UCSD-AML1 (cell line): Measurements from ENCODE around the gene NAV2.

Experiments
- DNase-seq: peaks from one replicate; lab custom pipeline; 2025; ENCODE audit not compliant: unreplicated experiment; lab: John Stamatoyannopoulos, UW

The NAV2 gene

DNA sequence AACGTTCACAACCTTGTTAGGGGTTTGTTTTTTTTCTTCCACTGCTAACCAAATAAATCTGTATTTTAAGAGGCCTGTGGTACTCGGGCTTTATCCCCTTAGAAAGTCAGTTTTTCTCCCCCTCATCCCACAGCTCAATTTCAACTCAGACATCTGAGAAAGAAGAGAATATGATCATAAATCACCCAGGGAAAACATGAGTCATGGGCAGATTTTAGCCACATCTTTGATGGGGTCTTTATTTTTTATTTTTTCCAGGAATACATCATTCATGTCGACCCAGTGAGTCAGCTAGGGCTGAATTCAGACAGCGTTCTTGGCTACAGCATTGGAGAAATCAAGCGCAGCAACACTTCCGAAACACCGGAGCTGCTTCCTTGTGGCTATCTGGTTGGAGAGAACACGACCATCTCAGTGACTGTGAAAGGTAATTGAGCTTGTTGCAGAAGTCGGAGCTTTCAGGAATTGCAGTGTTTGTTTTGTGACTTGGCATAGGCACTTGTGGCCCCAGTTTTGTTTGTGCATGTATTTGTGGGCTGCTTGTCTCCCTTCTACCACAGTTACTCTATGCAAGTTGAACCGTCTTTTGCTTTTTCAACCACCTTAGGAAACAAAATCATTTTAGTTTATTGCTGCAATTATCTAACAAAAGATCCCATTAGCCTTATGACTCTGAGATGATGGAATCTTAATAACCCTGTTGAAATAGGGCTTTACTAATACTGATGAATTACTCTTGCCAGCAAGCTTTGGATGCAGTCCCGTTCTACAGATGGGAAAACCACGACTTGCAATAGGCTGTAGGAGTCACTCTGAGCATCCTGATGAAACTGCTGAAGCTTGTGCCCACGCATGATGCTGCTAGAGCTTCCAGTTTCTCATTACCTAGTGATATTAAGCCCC, 384.9 kb downstream of the NAV2 start:
- no peak for DNase-seq

DNA sequence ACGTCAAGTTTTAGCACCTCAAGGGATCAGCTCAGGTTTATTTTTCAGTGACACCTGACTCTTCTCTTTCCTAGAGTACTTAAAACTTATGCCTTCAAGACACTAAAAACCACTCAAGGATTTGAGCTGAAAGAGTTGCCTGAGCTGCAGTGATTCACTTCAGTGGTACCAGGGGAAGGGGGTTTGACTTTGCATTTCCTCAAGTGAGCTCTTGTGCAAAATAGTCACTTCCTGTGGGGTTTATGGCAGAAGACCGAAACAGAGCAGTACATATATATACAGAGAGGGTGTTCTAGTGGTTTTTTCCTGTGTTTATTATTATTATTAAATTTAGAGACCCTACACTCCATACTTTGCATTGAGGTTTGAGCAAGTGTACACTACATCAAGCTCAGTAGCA, 386.9 kb downstream of the NAV2 start:
- no peak for DNase-seq

DNA sequence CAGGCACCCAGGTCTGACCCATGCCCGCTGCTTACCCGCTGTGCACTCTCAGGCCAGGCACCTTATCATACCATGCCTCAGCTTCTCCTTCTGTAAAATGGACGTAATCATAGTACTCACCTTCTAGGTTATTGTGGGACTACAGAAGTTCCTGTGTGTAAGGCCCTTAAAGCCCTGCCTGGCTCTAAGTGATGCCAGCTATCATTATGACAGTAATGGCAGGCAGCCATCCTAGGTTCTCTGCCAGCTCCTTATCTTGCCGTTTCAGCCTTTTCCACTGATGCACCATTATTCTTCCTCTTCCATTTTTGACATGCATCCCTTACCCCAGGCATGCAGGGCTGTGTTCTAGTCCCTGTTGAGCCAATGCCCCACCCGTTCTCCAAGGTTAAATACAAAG, 389.8 kb downstream of the NAV2 start:
- no peak for DNase-seq

DNA sequence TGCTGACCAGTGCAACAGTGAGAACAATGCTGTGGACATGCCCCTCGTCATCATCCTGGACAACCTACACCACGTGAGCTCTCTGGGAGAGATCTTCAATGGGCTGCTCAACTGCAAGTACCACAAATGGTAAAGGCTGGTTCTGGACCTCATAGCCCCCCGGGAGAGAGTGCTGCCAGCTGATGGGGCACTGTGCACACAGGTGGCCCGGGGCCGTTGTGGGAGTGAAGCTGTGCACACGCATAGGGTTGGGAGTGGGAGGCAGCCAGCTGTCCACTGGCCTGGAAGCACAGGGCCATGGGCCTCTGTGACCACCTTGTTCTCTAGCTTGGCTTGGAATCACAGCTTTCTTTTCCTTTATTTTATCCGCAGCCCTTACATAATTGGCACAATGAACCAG, 390.6 kb downstream of the NAV2 start:
- DNase-seq, result no peak

DNA sequence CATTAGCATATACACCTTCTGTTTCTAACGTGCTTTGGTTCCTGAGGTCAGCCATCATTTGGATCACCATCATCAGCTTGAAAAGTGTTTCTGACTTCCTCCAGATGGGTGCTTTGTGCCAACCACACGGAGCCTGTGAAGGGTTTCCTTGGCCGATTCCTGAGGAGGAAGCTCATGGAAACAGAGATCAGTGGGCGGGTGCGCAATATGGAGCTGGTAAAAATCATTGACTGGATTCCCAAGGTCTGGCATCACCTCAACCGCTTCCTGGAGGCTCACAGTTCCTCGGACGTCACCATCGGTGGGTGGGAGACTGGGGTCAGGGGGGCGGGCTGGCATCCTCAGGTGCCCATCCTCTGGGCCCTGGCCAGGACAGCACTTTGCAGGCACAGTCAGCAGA, 392.8 kb downstream of the NAV2 start:
- no peak for DNase-seq

DNA sequence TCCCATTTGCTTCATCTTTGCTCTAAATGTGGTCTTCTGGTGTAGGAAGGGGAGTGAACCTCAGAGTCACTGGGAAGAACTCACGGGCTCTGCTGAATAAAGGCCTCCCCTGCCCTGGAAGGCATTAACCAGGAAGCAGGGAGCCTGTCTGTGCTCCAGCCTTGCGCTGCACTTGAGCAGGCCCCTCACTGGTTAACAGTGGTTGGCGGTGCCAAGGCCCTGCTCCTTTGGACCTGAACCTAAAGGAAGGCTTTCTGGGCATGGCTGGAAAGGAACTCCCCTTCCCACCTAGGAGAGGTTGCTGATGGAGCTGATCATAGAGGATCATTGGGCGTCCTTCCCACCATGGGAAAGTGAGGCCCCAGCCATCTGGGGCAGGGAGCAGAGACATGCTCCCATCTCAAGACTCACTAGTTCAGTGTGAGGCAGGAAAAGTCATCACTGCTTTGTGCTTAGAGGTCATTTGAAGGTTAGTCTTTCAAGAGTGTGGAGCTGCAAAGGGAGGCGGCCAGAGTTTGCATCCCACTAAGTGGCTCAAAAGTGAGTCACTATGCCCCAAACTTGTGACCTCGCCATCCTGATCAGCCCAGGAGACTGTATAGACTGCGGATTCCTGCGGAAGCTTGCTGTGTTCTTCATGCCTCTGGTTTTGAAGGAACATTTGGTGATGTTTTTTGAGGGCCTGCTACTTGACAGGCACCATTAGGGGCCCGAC, 397.3 kb downstream of the NAV2 start:
- no peak for DNase-seq

DNA sequence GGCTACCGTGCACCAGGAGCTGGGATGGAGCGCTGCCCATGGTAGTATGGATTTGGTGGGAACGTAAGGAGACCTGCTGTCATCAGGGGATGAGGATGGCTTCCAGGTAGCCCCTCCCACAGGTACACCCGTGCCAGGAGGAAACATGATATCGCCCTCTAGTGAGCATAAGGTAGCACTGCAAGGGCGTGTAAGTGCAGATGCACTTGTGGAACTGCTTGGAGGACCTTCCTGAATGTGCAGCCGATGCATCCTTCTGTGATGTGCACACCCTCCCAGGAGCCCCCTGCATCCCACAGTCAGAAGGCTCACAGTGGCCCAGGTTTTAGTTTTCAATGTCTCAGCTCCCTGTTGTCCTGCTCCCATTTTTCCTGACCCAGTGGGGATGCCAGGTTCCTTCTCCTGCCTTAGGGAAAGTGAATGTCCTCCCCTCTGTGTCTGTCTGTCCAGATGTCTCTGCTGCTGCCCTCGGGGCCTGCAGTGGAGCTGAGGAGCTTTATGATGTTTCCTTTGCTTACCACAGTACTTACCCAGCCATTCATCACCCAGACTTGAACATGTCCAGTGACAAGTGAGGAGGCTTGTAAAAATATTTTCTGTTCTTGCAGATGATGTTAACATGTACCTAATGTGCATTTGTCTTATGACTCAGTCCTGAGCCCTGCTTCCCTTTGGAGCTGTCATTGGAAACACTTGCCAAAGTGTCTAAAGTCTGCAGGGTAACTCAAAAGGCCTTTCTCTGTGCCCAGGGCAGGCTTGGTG, 398.5 kb downstream of the NAV2 start:
- DNase-seq, result peak; percentile 20

DNA sequence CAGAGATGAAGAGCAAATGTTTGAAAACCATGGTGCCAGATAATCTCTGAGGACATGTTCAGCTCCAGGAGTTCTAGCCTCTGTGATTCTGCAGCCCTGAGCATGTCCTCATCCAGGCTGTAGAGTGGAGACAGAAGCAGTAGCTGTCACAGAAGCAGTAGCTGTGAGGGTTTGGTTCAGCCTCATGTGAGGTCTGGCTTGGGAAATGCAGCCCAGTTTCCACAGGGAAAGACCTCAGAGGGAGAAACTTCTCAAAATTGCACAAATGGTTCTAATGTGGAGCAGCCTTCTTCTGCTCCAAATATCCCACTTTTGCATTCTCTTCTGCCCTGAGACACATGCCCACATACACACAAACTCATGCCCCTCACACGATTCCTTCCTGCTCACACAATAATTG, 399.2 kb downstream of the NAV2 start:
- DNase-seq, result no peak

DNA sequence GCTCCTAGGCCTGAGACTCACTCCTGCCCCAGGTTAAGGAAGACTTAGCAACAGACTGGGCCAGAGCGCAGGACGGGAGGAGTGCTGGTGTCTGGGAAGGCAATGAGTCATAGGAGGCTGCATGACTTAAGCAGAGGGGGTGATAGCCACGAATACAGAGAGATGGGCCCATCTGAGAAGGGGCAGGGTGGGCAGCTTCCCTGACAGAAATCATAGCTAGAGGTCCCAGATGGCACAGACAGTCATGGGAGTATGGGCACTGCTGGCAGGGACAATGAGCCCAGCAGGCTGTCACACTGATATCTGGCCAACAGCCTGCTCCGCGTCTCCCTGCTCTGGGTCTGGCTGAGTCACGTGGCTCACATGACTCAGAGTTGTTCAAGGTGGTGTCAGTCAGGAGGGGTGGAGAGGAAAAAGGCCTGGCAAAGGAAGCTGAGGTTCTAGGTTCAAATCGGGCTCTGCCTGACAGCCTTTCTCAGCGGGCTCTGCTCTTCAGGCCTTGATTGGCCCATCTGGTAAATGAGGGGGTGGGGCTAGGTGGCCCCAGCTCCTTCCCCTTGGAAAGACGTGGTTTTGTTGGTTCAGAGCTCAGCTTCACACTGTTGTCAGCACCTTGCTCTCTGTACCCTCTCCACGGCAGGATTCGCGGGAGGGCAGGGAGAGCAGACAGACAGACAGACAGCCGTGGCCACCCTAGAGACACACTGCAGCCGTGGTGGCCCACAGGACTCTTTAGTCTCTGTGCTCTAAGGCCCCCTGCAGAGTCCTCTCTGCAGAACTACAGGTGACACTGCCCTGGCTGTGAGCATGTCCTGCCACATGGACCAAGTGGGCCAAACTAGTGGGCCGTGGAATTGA, 399.9 kb downstream of the NAV2 start:
- peak; percentile 34 for DNase-seq

DNA sequence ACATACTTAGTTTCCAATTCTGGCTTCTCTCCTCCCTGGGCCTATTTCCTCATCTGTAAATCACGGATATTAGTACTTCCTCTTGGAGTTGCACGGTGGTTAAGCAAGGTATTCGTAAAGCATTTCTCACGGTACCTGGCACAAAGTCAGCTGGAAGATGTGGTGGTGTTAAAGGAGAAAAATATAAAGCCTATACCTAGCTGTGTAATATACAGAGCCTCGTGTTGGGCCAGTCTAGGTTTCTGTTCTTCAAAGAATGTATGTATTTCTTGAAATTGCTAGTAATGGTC, 400.5 kb downstream of the NAV2 start:
- DNase-seq, result no peak

DNA sequence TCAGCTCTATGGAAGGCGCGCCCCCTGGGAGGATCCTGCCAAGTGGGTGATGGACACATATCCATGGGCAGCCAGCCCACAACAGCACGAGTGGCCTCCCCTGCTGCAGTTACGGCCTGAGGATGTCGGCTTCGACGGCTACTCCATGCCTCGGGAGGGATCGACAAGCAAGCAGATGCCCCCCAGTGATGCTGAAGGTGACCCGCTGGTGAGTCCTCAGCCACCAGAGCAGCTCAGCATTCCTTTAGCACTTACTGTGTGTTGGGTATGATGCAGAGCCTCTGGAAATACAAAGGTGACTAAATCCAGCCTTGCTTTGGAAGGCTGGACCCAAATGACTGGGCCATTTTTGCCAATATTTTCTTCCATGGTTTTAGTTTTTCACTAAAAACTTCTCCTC, 402.0 kb downstream of the NAV2 start:
- DNase-seq, result no peak

DNA sequence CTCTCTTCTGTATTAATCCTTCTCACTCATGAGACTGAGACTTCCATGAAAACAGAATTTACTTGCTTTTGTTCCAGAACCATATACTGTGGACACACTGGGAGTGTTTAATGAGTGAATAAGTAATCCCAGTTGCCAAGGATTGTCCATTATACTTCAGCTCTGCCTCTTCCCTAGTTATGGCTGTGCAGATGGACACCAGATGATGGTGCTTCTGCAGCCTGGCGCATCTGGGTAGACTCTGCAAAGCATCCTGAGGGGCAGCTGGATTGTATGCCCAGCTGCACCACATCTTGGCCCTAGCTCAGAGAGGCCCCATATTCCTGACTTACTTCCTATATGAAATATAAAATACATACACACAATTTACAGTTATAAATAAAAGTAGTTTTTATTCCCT, 404.2 kb downstream of the NAV2 start:
- no peak for DNase-seq

DNA sequence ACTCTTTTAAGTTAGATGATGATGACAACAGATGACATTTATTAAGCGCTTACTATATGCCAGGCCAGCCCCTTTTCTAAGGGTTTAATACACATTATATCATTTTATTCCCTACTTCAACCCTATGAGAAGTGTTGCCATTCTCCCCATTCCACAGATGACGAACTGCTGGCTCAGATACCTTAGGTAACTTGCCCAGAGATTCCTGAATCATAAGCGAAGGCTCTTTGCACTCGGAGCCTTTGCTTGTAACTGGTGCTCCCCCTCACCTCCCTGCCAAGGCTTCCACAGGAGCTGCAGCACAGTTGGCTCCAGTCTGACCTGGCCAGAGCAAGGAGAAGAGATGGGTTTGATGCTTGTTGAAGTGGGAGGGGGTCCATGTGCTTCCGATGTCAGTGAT, 404.7 kb downstream of the NAV2 start:
- DNase-seq, result no peak

DNA sequence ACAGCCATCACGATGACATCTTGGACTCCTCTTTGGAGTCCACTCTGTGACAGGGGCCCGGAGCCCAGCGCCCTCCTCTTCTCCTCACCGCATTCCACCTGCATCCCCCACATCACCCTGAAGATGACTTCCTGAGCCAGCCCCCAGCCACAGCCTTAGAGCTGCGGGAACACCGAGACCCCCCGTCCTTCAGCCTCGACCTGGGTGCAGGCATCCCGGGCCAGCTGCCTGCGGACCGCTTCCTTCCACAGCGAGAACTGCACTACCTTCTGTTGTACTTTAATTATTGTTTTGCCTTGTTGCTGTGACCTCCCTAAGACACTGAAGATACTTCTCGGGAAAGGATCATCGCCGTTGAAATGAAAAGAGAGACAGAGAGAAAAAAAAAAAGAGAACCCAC, 405.6 kb downstream of the NAV2 start:
- DNase-seq, result no peak

DNA sequence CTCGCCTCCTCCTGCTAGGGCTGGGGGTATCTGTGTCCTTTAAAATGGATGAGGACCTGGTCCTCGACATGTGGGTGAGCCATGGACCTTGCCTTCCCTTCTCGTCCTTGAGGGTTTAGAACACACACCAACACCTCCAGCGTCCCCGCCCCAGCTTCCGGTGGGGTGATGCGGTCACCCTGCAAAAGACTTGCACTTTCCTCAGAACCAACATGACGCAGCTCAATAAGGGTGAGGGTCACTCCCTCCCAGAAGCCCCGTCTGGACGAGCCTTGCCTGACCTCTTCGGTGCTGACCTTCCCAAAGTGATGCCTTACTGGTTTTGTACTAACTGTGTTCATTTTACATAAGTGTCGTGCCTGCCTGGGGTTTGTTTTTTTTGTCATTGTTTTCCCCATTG, 406.7 kb downstream of the NAV2 start:
- DNase-seq, result no peak

DNA sequence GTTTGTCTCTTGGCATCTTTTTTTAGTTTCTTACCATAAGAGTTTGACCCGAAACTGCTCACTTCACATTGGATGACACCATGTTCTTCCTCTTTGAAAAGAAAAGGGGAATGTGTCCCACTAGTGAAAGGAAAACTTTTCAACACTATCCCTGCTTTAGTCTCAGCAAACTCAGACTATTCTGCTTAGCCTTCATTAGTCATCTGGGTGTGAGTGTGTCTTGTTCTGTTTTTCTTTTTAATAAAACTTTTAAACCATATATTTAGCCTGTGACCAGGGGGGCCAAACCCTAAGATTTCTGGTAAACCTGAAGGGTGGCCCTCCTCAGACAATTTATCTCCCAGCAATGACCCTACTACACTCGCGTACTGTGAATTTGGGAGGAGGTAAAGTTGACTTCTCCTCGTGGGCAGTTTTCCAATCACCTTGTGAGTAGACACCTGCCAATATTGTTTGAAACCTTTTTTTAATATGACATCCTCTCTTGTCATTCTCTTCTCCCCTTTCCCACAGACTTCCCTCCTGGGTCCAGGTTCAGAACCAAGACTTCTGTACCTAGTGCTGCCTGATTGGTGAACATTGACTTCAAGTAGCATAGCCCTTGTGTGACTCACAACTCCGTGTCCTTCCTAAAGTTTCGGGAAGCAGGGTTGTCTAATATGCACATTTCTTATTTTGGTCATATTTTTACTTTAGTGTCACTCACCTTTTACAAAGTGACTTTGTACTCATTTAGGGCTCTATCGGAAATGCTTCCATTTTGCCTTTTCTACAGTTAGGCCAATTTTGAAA, 407.7 kb downstream of the NAV2 start:
- DNase-seq, result no peak

DNA sequence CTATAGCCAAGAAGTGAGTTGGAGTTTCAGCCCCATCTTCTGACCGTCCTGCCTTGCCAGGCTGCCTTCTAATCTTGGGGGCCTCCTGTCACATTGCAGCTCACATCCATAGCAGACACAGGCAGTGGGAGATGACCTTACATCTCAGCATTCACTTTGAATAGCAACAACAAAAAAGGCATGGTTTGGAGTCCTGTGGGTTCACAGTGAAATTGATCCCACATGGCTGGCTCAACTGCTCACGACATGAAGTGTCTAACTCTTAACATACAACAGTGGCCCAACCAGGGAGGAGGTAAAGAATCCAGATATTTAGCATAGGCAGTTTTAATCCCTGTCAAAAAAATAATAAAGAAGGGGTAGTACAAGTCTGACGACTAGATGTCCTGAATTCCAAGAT, 409.5 kb downstream of the NAV2 start:
- DNase-seq, result no peak

DNA sequence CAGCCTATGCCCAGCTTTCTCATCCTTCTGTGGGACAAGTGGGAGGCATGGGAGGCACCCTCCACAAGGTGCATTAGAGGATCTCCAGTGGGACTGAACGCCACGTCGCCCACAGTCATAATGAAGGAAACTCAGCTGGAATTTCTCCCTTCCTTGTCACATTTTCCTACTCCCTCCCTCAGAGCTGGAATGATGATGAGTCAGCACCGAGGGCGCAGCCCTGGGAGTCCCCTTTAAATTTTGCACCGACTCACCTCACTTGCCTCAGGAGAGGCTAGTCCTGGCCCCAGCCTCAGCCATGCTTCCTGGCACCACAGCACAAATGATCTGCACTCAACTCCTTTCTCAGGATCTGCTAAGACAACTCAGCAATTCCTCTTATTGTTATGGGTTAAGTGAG, 413.3 kb downstream of the NAV2 start:
- no peak for DNase-seq

DNA sequence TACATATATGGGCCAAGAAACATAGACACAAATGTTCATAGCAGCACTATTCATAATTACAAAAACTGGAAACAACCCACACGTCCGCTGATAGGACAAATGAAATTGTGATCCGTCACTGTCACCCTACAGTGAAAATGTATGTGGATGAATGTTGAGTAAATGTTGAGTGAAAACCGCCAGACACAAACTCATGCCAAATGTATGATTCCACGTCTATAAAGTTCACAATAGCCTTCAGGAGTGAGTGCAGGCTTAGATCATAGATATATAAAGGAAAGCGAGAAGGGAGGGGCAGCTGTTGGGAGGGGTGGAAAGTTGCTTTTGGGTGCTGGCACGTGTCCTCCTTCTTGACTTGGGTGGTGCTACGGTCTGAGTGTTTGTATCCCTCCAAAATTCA, 414.1 kb downstream of the NAV2 start:
- no peak for DNase-seq
